Measurements from ENCODE around the gene SGCD.

Gene SGCD

DNA sequence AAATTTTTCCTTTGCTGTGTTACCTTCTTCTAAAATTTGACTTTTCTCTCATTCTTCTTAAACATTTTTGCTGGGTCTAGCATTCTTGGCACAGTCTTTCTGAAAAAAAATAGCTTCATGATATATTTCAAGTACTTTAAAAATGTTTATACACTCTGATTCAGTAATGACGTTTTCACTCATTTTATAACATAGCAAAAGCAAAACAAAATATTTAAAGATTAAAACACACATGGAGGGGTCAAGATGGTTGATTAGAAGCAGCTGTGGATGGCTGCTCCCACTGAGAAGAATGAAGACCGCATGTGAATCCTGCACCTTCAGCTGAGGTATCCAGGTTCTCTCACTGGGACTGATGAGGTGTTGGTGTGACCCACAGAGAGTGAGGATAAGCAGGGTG, 188.2 kb downstream of the SGCD start:
- no peak for DNase-seq (ENCODE audit: low read depth)

DNA sequence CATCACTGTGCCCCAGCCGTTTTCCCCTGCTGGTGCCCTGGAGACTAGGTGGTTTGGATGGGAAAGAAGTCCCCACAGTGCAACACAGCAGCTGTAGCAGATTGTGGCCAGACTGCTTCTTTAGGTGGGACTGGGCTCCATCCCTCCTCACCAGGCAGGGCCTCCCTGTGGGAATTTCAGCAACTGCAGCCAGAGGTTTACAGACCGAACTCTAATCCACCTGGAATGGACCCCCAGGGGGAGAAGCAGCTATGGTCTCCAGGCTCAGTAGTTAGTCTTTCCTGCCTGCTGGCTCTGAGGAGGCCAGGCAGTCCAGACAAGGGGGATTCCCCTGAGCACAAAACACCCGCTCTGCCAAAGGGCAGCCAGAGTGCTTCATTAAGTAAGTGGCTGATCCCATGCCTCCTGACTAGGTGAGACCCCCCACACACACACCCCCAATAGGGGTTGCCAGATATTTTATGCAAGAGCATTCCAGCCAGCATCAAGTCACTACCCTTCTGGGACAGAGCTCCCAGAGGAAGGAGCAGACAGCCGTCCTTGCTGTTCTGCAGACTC, 188.9 kb downstream of the SGCD start:
- no peak for DNase-seq (ENCODE audit: low read depth)

DNA sequence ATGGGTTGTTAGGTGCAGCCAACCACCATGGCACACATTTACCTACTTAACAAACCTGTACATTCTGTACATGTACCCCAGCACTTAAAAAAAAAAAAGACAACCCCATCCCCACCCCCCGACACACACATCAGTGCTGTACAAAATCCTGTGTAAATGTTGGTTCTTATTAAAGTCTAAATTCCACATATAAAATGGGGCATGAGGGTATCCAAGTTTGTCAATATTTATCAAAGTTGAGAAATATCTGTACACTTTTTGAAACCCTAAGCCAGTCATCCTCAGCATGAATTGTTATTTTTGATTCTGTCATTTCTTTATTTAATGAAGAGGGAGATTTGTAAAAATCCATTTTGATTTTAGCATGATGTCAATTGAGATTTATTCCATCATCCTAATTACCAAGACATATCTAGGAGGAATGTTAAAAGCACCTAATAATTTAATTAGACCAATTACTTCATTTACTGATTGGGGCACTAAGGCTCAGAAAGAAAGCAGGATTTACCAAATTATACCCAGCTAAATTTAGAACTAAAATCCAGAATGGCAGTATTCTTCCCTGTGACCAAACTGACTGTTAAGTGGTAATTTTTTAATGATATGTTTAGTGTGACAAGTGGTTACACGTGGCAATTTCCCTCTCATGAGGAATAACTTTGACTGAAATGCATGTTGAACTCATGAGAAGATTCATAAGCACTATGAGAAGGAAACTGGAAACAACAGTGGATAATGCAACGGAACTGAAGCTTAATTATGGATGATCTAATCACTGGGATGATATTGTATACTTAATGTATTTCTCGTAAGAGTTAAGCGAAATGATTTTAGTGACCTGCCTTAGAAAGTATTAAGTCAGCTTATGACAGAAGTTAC, 195.9 kb downstream of the SGCD start:
- DNase-seq (ENCODE audit: low read depth), result no peak

DNA sequence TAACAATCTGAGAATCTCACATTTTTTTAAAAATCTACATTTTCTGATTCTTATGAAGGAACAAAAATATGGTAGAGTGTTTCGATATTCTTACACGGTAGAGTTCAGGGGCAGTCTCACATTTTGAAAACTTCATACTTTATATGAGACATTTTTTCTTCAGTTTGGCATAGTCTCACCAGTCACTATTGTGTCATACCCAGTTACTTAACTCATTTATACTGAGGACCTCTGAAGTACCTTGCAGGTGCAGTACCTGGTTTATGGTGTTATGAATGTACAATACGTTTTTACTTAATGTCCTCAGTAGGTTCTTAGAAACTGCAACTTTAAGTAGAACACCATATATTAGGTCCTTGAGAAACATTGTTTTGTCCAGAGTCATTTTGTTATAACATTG, 196.6 kb downstream of the SGCD start:
- DNase-seq (ENCODE audit: low read depth), result no peak

DNA sequence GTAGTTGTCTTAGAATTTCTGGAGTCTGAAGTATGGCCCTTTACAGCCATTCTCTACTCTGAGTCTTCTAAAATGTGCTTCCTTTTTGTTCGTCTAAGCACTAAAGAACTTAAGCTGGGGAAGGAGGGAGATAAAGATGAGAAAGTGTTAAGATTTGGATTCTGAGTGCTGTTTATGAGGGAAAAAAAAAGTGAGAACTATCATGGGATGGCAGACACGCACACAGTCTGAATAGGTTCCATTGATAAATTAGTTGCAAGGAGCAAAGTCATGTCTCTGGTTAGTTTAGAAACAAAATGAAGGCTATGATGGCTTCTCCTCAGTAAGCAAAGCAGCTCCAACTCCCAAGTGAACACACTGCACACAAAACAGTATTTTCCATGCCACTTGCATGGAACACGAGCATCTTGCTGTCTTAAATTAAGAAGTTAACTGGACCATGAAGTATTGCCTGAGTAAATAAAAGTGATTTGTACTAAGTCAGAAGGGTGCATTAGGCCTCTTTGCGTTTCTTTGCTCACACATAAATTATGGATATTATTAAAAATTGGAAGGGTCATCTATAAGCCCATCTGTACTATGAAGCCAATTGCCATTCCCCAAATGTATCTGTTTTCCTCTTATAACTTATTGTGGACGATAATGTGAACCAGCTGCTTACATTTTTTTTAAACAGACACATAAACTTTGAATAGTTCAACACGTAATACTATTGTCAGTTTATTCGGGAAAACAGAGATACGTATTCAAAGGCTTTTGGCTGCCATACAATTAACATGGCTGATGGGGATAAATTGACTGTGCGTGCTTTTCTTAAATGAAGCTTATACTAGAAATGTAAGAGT, 199.3 kb downstream of the SGCD start:
- no peak for DNase-seq (ENCODE audit: low read depth)

DNA sequence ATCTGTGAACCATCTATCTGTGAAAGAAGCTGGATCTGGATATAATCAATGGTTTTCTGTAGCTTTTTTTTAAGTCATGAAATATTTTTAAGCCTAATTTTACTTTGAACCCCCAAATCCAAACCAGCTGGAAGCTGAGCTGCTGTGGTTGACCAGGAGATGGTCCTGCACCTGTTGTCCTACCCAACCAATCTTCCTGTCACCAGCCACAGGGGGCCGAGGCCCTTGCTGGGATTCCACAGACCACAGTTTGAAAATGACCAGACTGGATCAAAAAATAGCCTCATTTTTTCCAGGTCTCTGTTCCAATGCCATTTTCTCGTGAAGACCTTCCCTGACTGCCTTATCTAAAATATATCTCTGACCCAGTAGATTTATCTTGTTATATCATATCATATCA, 200.6 kb downstream of the SGCD start:
- no peak for DNase-seq (ENCODE audit: low read depth)

DNA sequence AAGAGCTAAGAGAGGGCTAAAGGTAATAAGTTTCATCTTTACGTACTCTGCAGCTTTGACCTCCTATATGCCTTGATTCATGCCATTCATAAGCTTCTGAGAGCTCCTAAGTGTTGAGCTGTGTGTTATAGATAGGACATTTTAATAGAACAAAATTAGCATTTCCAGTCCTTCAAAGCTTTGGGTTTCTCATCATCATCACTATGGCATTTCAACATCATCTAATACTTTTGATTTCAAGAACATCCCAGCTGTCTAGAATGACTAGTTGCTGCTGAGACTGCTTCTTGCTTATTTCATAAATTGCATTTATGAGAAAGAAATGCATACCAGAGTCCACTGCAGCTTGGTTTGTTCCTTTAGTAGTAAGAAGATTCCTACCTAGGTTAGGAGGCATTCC, 201.7 kb downstream of the SGCD start:
- DNase-seq (ENCODE audit: low read depth), result no peak

DNA sequence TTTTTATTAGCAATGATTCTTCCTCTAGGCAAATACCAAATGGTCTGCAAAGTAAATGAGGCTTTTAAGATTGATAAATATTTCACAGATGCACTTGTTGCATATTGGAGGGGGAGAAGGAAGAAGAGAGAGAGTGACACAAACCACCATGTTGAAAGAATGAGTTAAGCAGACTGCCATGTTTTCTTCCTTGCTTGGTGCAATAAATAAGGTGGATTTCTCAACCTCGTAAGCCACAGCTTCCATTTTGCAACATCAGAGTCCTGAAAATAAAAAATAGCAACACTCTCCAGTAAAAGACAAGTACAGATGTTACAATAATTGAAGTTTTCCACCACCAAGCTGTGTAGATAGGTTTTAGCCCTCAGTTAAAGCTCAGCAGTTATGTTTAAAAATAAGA, 202.9 kb downstream of the SGCD start:
- DNase-seq (ENCODE audit: low read depth), result no peak

DNA sequence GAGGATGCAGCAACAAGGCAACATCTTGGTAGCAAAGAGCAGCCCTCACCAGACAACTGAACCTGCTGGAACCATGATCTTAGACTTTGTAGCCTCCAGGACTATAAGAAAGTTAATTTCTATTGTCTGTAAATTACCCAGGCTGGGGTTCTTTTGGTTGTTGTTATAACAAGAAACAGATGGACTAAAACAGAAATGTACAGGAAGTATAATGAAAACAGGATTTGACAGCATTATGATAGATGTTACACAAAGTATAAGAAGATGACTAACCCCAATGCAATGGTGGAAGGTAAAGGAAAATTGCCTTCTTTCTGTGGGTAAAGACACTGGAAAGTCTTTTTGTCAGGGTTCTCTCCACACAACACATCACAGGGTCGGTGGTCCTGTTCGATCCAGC, 204.2 kb downstream of the SGCD start:
- DNase-seq (ENCODE audit: low read depth), result no peak

DNA sequence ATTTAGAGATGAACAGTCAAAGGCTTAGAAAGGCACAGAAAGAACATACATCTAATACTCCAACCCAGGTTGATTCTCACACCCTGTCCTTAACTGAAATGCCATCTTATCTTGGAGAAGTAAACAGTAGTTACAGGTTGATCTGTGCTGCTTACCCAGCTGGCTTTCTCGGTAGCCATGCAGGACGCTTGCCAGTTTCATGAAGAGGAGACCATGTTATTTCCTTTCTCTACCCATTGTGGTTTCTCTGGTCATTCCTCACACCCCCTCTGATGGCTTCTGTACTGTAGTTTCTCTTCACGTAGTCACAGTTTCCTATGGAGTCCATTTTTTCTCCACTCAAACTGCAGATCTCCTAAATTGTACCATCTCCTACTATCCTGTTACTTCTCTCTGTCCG, 206.0 kb downstream of the SGCD start:
- no peak for DNase-seq (ENCODE audit: low read depth)

DNA sequence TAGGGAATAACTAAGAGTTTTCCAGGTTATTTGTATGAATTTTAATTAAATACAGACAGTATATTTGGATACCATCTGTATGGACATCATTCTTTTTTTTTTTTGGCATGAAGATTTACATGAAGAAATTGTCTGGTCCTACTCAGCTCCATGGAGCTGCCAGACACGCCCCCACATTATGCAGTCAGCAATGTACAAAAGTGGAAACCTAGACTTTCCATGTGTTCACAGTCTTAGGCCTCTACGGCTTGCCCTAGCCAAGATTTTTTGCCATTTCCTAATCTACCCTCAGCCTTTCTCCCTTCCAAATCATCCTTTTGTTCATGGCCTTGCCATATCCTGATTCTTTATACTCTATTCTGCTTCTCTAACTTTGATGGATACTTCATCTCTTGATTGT, 207.1 kb downstream of the SGCD start:
- no peak for DNase-seq (ENCODE audit: low read depth)

DNA sequence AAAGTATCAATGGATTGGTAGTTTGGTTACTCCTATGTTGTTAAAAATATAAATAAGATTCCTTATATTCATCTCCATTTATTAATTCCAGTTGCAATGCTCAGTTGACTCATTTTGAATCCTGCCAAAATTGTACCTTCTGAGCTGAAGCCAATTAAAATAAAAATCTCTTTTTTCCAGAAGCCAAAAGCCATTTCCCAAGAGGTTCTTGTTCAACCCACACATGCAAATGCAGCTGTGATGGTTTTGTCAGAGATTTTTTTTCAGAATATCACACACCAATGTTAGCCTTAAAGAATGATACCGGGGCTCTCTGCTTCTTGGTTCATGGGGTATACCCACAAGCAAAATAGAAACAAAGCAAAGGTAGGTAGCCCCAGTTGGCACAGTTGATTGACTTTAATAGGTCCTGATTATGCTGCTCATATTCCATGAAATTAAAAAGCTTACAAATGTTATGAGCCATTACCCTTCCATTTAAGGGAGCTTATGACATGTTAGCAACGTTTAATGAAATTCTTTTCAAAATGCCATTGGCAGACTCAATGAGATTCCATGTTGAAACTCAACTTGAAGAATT, 208.0 kb downstream of the SGCD start:
- DNase-seq (ENCODE audit: low read depth), result no peak

DNA sequence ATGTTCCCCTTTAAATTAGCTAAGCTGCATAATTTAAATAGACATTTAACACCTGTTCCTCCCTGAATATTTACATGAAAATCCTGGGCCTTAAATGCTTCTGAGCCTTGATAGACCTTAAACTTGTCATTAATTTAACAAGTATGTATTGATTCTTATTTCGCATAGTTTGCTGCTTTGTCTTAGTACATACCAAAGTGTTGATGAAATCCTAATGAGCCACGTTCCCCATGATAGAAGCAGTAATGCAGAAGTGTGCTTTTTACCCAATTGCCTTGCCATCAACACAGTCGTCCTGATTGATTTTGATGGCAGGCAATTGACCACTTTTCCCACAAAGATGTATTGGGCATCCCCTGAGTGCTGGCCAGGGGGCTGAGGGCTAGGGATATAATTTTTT, 213.5 kb downstream of the SGCD start:
- DNase-seq (ENCODE audit: low read depth), result no peak

DNA sequence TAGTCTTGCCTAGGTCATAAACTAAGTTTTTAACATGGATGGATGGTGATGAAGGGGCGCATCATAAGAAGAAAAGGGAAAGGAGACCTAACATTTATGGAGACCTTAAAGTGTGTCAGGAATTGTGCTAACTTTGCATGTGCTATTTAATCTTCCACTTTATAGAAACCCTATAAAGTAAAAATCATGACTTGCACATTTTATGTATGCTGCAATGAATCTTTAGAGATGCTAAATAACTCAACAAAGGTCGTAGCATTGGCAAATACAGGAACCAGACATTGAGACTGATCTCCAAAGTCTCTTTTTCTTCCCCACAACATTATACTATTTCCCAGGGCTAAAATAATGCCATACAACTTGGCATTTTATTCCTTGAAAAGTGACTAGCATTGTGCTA, 214.6 kb downstream of the SGCD start:
- no peak for DNase-seq (ENCODE audit: low read depth)

DNA sequence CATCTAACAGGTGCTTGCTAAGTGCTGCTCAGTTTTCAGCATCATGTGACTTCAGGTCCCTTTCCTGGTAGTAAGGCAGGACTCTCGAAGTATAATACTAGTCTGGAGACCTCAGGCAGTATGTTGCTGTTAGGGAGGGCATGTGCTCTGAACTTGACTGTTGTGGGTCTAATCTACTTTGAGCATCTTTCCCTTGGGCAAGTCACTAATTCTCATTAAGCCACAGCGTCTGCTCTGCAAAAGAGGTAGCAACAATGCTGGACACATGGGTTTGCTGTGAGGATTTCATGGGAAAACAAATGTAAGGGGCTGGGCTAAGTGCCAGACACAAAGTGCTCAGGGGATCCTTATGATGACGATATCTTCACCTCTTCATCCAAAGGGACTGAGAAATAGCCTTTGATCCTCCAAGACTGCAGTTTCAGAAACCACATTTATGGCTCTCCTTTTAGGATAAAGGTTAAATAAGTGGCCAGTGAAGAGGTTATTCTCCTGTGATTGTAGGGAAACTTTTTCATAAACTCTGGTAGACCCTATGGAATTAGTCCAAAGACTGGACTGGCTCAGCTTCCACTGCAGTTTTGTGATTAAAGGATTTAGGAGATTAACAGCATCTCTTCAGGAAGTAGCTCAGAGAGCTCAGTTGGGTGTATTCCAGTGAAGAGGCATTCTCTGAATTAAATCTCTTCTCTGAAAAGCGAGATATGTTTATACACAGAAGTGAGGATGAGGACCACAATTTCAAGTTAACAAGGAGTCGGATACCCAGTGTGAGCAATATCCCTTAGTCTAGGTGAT, 216.6 kb downstream of the SGCD start:
- no peak for DNase-seq (ENCODE audit: low read depth)

DNA sequence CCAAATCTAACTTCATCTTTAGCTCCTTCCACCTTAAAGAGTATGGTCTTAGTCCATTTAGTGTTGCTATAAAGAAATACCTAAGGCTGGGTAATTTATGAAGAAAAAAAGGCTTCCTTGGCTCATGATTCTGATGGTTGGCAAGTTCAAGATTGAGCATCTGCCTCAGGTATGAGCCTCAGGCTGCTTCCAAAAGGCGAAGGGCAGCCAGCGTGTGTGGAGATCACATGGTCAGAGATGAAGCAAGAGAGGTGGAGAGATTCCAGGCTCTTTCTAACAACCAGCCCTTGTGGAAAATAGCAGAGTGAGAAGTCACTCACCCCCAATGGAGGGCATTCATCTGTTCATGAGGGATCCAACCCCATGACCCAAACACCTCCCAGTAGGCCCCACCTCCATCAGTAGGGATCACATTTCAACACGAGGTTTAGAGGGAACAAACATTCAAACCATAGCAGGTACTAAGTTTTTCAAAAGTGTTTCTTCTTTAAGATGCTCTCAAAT, 225.9 kb downstream of the SGCD start:
- DNase-seq (ENCODE audit: low read depth), result no peak

DNA sequence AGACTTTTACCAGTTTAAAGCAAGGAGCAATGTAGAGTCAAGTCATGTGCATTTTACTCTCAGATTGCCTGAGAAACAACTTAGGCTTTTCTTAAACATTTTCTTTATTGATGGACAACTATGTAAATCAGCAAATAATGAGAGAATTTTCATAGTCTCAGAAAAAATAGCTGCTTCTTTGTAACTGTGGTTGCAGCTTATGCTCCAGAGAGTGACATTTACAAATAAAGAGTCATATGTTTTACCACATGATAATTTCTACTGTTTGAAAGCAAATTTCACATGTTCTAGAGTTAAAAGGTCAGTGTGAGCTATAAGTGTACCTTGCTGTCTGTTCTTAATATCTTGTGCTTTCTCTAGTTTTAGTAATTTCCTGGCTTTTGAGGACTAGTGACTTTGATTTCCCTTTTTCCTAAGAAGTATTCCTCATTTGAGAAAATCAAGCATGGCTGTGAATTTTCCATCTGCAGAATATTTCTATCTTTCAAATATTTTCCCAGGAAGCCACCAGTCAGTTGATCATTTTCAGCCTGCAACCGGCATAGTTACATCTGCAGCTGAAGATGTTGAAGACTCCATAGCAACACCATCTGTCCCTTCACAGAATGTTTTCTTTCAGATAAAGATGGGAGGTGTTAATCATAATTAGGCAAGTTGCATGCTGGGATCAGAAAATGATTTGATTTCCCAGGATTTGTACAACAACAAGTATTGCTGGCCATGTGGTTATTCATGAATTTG, 229.9 kb downstream of the SGCD start:
- no peak for DNase-seq (ENCODE audit: low read depth)

DNA sequence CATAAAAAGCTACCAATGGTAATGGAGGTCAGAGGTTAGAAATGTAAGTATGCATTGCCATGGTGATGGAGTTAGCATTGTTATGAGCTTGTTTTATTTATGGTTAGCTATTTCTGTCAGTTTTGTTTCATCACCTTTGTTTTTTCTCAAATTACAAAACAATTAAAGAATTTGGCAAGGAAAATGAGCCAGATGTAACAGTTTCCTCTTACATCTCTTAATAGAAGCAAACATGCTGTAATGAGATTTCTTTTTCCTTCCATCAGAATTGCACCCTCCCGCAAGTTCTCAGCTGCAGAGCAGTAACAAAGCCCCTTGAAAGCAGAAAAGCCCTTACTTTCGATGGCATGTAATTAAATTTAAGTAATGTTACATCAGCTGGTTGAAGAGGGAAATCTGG, 233.0 kb downstream of the SGCD start:
- DNase-seq (ENCODE audit: low read depth), result no peak

DNA sequence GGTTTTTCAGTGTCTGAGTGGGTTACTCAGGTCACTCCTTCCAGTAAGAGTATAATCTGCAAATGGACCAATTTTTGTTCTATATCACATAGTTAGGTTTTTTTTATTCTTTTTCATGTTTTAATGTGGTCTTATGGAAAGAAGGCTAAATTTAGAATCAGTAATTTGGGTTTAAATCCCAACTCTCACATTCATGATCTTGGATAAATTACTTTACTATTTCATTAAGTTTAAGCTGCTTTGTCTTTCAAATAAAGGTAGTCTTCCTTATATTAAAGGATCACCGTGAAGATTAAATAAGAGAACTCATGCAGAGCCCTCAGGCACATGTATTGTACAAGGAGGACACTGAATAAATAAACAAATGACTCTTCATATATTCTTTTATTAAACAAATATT, 234.7 kb downstream of the SGCD start:
- DNase-seq (ENCODE audit: low read depth), result no peak

DNA sequence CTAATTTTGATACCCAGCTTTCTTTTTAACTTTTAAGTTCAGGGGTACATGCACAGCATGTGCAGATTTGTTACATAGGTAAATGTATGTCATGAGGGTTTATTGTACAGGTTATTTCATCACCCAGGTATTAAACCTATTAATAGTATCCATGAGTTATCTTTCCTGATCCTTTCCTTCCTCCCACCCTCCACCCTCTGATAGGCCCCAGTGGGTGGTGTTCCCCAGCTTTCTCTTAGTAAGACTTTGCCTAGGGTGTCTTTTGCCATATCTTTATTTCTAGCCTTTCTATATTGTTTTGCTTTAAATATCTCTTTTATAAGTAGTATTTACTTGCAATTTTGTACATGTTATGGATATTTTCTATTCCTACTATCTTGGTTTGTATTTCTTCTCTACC, 243.7 kb downstream of the SGCD start:
- no peak for DNase-seq (ENCODE audit: low read depth)

DNA sequence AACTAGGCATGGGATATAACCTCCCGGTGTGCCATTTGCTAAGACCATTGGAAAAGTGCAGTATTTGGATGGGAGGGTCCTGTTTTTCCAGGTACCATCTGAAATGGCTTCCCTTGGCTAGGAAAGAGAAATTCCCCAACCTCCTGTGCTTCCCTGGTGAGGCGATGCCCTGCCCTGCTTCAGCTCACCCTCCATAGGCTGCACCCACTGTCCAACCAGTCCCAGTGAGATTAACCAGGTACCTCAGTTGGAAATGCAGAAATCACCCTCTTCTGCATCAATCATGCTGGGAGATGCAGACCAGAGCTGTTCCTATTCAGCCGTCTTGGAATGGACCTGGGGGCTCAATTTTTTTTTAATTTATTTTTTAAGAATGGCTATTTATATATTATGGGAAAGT, 254.8 kb downstream of the SGCD start:
- no peak for DNase-seq (ENCODE audit: low read depth)
